OCI-LY1 (cell line): Measurements from ENCODE around the gene DDX42.

Source experiments
- H2AFZ ChIP-seq: fragments of 200-600 bp; sonication (generic), shearing (Covaris generic); 2 replicates; pipeline ENCODE4 v1.6.0; 2014; ENCODE audit warnings: antibody characterized with exemption, mild to moderate bottlenecking, low read length
- H3F3A ChIP-seq: fragments of 200-600 bp; sonication (generic), shearing (Covaris generic); 2 replicates; pipeline ENCODE4 v1.6.0; 2014; ENCODE audit warnings: mild to moderate bottlenecking, antibody characterized with exemption, low read length, moderate library complexity; ENCODE audit not compliant: insufficient read depth
- H3K27ac ChIP-seq: fragments of 200-600 bp; sonication (generic); 2 replicates; pipeline ENCODE4 v1.5.1; 2014; ENCODE audit warnings: low read length, mixed run types, mild to moderate bottlenecking, low read depth; ENCODE audit not compliant: poor library complexity, severe bottlenecking
- H3K27me3 ChIP-seq: fragments of 200-600 bp; sonication (generic); 2 replicates; pipeline ENCODE4 v1.6.0; 2014; ENCODE audit warnings: antibody characterized with exemption, mild to moderate bottlenecking, low read length, moderate library complexity; ENCODE audit not compliant: insufficient read depth
- H3K36me3 ChIP-seq: fragments of 200-600 bp; sonication (generic); 2 replicates; pipeline ENCODE4 v1.6.1; 2014; ENCODE audit warnings: mild to moderate bottlenecking, antibody characterized with exemption, low read length, moderate library complexity, mixed read lengths; ENCODE audit not compliant: insufficient read depth
- H3K4me1 ChIP-seq: fragments of 200-600 bp; sonication (generic); 2 replicates; pipeline ENCODE4 v1.5.1; 2014; ENCODE audit warnings: mild to moderate bottlenecking, low read length, moderate library complexity; ENCODE audit not compliant: insufficient read depth, severe bottlenecking
- H3K4me2 ChIP-seq: fragments of 200-600 bp; sonication (generic), shearing (Covaris generic); 2 replicates; pipeline ENCODE4 v1.6.1; 2014; ENCODE audit warnings: low read length
- H3K4me3 ChIP-seq: fragments of 200-600 bp; sonication (generic); 2 replicates; pipeline ENCODE4 v1.5.1; 2014; ENCODE audit warnings: low read length, low read depth, mild to moderate bottlenecking, mixed read lengths; ENCODE audit not compliant: poor library complexity, severe bottlenecking
- H3K79me2 ChIP-seq: fragments of 200-600 bp; shearing (Covaris generic); 2 replicates; pipeline ENCODE4 v1.6.1; 2016; ENCODE audit warnings: mixed run types, low read length, mixed read lengths; ENCODE audit not compliant: insufficient read depth
- H3K9ac ChIP-seq: fragments of 200-600 bp; sonication (generic), shearing (Covaris generic); 2 replicates; pipeline ENCODE4 v1.6.1; 2014; ENCODE audit warnings: mild to moderate bottlenecking, low read length, mixed read lengths
- H3K9me2 ChIP-seq: fragments of 200-600 bp; sonication (generic), shearing (Covaris generic); 2 replicates; pipeline ENCODE4 v1.6.1; 2014; ENCODE audit warnings: low read depth, mild to moderate bottlenecking, low read length, mixed read lengths
- H3K9me3 ChIP-seq: fragments of 200-600 bp; shearing (Covaris generic); 2 replicates; pipeline ENCODE4 v1.6.1; 2014; ENCODE audit warnings: low read length, mixed read lengths
- H4K20me1 ChIP-seq: fragments of 200-600 bp; sonication (generic), shearing (Covaris generic); 2 replicates; pipeline ENCODE4 v1.6.0; 2016; ENCODE audit warnings: mild to moderate bottlenecking, low read length; ENCODE audit not compliant: insufficient read depth
- CTCF ChIP-seq: fragments of 200-600 bp; sonication (generic), shearing (Covaris generic); IDR thresholded peaks from 2 replicates; pipeline ENCODE4 v1.5.1; 2017; ENCODE audit warnings: mild to moderate bottlenecking, antibody characterized with exemption, low read length, moderate library complexity, mixed read lengths
- EZH2 ChIP-seq: fragments of 200-600 bp; sonication (generic), shearing (Covaris generic); IDR thresholded peaks from 2 replicates; pipeline ENCODE4 v1.8.0; 2017; ENCODE audit warnings: borderline replicate concordance, mixed run types, mild to moderate bottlenecking, antibody characterized with exemption, low read length, moderate library complexity, mixed read lengths

DDX42 gene

GRCh38 chr17:63832455-63832854 lies 58.5 kb downstream of the DDX42 start:
- peaks cover 15% of the 10 kb centered on the region for H3K79me2 ChIP-seq
- H3K4me3 ChIP-seq: no peak overlapping the region
- no peak overlapping the region for H3K4me2 ChIP-seq
- no peaks in the 10 kb centered on the region for H3K27me3 ChIP-seq
- H3K4me1 ChIP-seq: peaks cover 14% of the 10 kb centered on the region
- peaks cover 88% of the 10 kb centered on the region for H3K36me3 ChIP-seq
- H3K9ac ChIP-seq: no peak overlapping the region
- H3F3A ChIP-seq: no peaks in the 10 kb centered on the region
- H4K20me1 ChIP-seq: no peaks in the 10 kb centered on the region
- H3K27ac ChIP-seq: no peak overlapping the region
- no peaks in the 10 kb centered on the region for H3K9me3 ChIP-seq
- no peak for TF ChIP-seq CTCF
- no peak for TF ChIP-seq EZH2
- no peak overlapping the region for H2AFZ ChIP-seq
- no peaks in the 10 kb centered on the region for H3K9me2 ChIP-seq

- TF ChIP-seq EZH2 (no peak), CTCF (no peak)
- H3K9ac ChIP-seq: no peak overlapping the region
- H3K4me1 ChIP-seq: peaks cover 17% of the 10 kb centered on the region
- no peaks in the 10 kb centered on the region for H3K9me2 ChIP-seq
- no peak overlapping the region for H3K27ac ChIP-seq
- no peaks in the 10 kb centered on the region for H3F3A ChIP-seq
- H4K20me1 ChIP-seq: no peaks in the 10 kb centered on the region
- no peak overlapping the region for H3K4me3 ChIP-seq
- no peak overlapping the region for H2AFZ ChIP-seq
- peaks cover 93% of the 10 kb centered on the region for H3K36me3 ChIP-seq
- H3K9me3 ChIP-seq: no peaks in the 10 kb centered on the region
- no peaks in the 10 kb centered on the region for H3K27me3 ChIP-seq
- H3K79me2 ChIP-seq: peaks cover 9% of the 10 kb centered on the region
- no peak overlapping the region for H3K4me2 ChIP-seq
These were observed 59.2 kb downstream of the DDX42 start for GRCh38 chr17:63833026-63833740.

- H3K4me2 ChIP-seq: no peak overlapping the region
These were observed 59.9 kb downstream of the DDX42 start for GRCh38 chr17:63833741-63834373.

More at GRCh38 chr17:63833741-63834373, 59.9 kb downstream of the DDX42 start:
- Histone ChIP-seq H3K79me2 (peaks cover 6% of the 10 kb centered on the region), H3K9me3 (no peaks in the 10 kb centered on the region), H3K9me2 (no peaks in the 10 kb centered on the region), H3K4me1 (peaks cover 17% of the 10 kb centered on the region), H3K27ac (no peak overlapping the region), H3K27me3 (no peaks in the 10 kb centered on the region), H3K9ac (no peak overlapping the region), H3K4me3 (no peak overlapping the region), H3K36me3 (peaks cover 89% of the 10 kb centered on the region), H4K20me1 (no peaks in the 10 kb centered on the region), H3F3A (no peaks in the 10 kb centered on the region), H2AFZ (no peak overlapping the region)
- no peak for TF ChIP-seq CTCF
